Measurements from ENCODE around the gene THOC5. TPM values are rescaled to one million over a fixed set of nuclear protein-coding genes. Genes with fewer than 3 reads are reported as not detected.
"Not testable (repeated sequence)": the region's sequence is repeated elsewhere in the genome, so short reads cannot be mapped to it uniquely, and the experiment has no call there.

THOC5 gene
- 42.4 TPM for total RNA-seq

DNA sequence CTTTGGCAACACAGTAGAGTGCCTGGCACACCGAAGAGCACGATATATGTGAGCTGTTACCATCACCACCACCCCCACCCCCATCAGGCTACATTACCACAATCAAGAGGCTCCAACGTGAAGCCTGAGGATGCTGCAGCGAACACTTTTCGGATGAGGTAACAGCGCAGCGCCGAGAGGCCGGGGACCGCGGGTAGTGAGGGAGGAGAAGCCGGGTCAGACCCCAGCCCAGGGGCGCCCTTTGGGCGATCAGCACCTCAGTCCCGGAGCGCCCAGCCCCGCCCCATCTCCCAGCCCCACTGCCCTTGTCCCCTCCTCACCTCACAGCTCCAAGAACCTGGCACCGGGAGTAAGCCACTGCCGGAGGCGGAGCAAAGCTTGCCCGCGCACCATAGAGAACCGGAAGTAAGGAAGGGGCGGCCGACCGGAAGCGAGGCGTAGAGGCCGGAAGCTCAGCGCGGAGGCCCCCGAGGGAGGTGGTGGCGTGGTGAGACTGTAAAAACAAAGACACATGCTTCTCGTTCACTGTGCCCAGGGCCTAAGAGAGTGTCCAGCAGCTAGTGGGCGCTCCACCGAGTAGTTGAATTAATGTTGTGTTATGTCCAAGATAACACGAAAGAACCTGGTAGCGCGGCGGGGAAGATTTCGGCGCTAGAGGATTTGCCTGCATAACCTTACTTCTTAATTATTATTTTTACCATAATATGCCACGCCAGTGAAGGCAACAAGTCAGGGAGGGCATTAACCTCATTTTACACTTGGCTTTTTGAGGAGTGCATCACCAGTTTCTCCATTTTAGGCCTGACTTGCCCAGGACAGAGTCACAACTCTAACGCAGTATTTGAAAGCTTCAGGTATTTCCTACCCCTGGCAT, at the start of gene THOC5:
Gene THOC5 (minus strand): TSS at position 407 of the 874 bp plus-strand sequence. CDS start 4,610 bp downstream, outside the sequence.
- peak; percentile 95 for DNase-seq (ENCODE audit: low spot score)

DNA sequence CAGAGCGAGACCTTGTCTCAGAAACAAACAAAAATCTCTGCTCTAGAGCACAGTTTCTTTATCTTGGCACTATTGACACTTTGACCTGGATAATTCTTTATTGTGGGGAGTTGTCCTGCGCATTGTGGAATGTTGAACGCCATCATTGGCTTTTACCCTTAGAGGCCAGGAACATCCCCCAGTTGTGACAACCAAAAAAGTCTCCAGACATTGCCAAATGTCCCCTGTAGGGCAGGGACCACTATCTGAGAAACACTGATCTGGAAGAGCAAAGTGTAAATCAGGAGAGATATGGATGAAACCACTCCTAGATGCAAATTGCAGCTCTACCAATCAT, 45.1 kb upstream of the THOC5 start:
- no peak for DNase-seq (ENCODE audit: low spot score)

DNA sequence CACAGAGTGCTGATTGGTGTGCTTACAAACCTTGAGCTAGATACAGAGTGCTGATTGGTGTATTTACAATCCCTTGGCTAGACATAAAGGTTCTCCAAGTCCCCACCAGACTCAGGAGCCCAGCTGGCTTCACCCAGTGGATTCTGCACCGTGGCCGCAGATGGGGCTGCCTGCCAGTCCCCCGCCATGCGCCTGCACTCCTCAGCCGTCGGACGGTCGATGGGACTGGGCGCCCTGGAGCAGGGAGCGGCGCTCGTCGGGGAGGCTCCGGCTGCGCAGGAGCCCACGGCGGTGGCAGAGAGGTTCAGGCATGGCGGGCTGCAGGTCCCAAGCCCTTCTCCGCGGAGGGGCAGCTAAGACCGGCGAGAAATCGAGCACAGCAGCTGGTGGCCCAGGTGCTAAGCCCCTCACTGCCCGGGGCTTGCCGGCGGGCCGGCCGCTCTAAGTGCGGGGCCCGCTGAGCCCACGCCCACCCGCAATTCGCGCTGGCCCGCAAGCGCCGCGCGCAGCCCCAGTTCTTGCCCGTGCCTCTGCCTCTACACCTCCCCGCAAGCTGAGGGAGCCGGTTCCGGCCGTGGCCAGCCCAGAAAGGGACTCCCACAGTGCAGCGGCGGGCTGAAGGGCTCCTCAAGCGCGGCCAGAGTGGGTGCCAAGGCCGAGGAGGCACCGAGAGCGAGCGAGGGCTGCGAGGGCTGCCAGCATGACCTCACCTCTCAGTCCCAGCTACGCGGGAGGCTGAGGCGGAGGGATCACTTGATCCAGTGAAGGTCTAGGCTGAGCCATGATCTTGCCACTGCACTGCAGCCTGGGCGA, 44.5 kb upstream of the THOC5 start:
- DNase-seq (ENCODE audit: low spot score): not testable (repeated sequence)

DNA sequence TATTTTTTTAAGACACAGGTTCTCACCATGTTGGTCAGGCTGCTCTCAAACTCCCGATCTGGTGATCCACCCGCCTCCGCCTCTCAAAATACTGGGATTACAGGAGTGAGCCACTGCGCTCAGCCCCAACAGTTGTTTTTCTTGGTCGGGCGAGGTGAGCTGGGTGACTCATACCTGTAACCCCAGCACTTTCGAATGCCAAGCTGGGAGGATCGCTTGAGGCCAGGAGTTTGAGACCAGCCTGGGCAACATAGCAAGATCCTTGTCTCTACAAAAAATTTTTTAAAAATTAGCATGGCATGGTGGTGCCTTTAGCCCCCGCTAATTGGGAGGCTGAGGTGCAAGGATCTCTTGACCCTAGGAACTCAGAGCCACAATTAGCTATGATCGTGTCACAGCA, 42.9 kb upstream of the THOC5 start:
- DNase-seq (ENCODE audit: low spot score): no peak

DNA sequence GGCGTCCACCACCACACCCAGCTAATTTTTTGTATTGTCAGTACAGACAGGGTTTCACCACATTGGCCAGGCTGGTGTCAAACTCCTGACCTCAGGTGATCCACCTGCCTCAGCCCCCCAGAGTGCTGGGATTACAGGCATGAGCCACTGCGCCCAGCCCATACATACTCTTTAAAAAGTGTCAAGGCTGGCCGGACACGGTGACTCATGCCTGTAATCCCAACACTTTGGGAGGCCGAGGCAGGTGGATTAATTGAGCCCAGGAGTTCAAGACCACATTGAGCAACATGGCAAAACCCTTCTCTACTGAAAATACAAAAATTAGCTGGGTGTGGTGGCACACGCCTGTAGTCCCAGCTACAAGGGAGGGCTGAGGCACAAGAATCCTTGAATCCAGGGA, 40.9 kb upstream of the THOC5 start:
- DNase-seq (ENCODE audit: low spot score): not testable (repeated sequence)

DNA sequence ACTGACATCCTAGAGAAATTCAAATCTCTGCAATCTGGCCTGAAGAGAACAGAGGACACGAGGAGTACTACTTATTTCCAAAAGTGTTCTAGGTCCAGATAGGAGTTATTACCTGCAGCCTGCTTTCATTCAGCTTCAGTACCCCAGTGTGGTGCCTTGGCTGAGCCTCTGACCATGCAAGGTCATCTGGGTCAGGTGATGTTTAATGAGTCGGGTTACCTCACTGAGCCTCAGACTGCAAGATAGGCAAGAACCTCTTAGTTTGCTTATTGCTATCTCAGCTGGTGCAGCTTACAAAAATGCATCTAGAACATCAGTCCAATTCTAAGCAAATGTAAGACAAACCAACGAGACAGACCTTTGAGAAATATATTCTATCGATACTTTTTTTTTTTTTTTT, 40.4 kb upstream of the THOC5 start:
- no peak for DNase-seq (ENCODE audit: low spot score)

DNA sequence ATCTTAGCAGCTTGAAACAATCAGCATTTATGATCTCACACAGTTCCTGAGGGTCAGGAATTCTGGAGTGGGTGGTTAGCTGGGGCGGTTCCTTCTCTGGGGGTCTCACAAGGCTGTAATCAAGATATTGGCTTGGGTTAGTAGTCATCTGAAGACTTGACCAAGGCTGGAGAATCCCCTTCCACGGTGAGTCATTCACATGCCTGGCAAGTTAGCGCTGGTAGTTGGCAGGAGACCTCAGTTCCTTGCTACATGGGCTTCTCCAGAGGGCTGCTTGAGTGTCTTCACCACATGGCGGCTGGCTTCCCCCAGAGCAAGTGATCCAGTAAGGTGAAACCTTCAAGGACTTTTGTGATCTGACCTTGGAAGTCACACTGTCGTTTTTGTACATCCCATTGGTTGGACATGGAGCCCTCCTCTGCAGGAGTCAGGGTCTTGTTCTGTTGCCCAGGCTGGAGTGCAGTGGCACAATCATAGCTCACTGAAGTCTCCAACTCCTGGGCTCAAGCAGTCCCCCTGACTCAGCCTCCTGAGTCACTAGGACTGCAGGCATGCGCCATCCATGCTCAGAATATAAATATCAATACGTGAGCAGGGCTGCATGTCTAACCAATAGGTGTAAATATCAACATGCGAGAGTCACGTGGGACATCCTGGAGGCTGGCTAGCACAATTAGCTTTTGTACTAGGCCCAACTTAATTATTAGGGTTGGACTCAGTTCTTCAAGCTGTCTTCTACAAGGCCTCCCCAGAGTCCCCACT, 34.6 kb upstream of the THOC5 start:
- no peak for DNase-seq (ENCODE audit: low spot score)

DNA sequence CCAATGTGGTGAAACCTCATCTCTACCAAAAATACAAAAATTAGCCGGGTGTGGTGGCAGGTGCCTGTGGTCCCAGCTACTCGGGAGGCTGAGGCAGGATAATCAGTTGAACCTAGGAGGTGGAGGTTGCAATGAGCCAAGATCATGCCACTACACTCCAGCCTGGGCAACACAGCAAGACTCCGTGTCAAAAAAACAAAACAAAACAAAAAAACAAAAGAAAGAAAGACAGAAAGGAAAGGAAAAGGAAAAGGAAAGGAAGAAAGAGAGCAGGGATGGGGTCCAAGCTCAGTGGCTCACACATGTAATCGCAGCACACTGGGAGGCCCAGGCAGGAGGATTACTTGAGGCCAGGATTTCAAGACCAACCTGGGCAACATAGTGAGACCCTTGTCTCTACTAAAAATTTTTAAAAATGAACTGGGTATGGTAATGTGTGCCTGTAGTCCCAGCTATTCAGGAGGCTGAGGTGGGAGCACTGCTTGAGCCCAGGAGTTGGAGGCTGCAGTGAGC, 32.7 kb upstream of the THOC5 start:
- not testable (repeated sequence) for DNase-seq (ENCODE audit: low spot score)

DNA sequence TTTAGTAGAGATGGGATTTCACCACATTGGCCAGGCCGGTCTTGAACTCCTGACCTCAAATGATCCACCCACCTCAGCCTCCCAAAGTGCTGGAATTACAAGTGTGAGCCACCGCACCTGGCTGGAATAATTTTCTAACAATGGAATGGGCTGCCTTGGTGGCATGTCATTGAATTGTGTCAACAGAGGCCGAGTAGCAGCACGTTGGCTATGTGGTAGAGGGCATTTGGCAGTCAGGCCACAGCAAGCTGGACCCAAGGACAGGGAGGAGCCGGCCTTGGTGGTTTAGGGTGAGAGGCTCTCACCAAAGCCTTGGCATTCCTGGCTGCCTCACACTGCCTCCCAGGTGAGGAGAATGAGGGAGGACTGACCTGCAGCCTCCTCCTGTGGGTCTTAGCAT, 31.4 kb upstream of the THOC5 start:
- DNase-seq (ENCODE audit: low spot score): no peak

DNA sequence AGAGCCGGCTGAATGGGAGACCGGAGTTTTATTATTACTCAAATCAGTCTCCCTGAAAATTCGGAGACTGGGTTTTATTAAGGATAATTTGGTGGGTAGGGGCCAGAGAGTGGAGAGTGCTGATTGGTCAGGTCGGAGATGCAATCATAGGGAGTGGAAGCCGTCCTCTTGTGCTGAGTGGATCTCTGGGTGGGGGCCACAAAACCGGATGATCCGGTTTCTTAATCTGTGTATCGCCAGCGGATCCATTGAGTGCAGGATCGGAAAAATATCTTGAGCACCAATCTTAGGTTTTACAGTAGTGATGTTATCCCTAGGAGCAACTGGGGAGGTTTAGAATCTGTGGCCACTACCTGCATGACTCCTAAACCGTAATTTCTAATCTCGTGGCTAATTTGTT, 28.2 kb upstream of the THOC5 start:
- peak; percentile 56 for DNase-seq (ENCODE audit: low spot score)

DNA sequence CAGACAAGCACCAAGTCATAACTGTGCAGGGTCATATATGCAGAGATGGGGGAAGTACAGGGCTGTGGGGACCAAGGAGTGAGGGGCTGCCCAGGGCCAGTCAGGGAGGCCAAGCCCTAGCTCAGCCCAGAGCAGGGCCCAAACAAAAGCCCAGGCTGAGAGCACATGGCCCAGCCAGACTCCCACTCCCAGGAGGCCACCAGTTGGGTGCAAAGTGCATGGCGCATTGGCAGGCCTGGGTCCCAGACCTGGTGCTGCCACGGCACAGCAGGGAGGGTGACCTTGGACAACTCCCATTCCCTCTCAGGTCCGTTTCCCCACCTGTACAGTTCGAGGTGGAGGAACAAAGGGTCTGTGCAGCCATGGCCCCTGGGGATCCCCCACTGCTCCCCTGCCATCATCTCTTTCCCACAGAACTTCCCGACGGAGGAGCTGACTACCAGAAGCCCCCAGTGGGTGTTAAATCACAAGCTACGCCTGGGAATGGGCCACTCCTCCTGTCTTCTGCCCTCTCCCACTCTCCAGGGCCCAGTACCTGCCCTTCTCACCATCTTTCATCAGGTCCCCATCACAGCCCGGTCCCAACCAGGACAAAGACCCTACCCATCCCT, 26.7 kb upstream of the THOC5 start:
- DNase-seq (ENCODE audit: low spot score): no peak

DNA sequence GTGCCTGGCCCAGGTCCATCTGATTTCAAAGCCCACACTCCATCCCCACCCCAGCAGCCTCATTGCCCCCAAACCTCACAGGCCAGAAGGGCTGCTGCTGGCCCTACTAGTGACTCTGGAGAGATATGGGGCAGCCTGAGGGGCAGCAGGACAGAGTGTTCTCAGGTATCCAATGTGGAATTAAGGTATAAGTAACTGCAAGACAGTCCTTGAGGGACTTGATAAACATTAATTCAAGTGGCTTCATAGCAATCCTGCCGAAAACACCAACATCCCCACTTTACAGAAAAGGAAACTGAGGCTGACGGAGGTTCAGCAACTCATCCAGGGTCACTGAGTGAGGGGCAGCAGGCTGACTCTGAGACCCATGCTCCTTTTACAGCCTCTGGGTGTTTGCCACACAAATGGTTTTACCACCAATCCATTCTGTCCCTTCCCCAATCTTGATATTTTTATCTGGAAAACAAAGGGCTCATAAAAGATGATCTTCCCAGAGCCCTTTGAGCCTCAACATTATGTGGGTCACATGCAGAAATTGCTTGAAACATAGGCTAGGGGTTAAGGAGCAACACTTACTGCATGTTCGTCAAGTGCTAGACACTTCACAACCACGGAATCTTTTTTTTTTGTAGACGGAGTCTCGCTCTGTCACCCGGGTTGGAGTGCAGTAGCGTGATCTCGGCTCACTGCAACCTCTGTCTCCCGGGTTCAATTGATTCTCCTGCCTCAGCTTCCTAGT, 25.1 kb upstream of the THOC5 start:
- DNase-seq (ENCODE audit: low spot score): no peak

DNA sequence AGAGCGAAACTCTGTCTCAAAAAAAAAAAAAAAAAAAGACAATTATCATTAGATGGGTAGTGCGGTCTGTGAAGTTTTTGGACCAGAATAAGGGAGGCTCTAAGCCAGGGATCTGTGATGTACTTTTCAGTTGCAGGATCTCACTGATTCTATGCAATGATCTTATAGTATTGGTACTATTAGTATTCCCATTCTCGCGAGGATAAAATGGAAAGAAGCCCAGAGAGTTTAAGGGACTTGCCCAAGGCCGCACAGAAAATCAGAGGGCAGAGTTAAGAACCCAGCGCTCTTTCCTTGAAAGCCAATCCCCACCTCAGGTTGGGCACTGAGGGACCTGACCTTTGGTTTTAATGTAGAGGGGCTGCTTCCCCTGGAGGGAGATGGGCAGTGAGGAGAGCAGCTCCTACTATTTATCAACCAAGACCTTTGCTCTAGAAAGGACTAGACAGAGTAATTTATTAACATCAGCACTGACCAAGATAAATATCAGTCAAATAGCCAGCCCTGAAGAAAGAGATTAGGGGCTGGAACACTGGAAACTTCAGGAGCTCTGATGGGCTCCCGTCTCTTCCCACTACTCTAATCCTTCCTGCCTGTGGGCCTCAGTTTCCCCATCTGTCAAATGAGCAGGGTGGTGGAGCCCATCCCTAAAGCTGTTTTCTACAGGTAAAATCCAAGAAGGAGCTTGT, 21.3 kb upstream of the THOC5 start:
- DNase-seq (ENCODE audit: low spot score): no peak

DNA sequence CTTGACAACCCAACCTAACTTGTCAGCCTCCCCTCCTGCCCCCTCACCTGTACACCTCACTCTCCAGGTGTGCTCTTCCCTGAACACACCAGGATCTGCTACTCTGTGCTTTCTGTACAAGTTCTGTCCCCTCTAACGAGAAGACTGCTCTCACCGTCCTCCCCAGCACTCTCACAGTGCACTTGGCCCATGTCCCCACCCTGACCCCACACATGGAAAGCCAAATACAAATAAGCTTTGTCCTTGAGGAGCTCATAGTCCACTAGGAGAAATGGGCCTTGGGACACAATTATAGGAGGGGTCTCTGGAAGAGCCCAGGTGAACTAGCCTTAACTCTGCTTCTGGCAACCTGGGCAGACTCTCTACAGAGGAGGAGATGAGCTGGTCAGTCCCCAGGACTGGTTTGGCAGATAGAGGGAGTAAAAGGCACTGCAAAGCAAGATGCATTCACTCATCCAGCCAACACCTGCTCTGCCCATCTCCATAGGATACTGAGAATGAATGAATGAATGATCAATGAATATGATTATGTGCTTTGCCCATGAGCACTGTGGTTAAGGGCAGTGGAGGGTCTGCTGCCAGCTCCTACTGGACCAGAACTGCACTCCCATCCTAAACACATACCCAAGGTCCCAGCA, 17.5 kb upstream of the THOC5 start:
- DNase-seq (ENCODE audit: low spot score): no peak

DNA sequence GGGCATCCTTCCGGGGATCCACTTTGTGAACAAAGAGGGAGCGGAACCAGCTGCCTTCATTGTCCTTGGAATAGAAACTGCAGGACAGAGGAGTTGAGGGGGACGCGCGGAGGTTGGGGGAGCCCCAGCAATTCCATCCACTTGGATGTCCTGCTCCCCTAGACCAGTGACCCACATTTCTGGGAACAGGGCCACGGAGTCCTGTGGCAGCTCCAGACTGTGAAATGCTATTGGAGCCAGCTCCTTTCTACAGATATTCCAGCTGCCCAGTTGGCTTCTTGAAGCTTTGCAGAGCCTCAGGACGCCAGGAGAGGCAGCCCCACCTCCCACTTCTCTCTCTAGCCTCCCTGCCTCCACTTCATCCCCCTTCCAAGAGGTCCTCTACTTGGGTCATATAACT, 16.9 kb upstream of the THOC5 start:
- no peak for DNase-seq (ENCODE audit: low spot score)

DNA sequence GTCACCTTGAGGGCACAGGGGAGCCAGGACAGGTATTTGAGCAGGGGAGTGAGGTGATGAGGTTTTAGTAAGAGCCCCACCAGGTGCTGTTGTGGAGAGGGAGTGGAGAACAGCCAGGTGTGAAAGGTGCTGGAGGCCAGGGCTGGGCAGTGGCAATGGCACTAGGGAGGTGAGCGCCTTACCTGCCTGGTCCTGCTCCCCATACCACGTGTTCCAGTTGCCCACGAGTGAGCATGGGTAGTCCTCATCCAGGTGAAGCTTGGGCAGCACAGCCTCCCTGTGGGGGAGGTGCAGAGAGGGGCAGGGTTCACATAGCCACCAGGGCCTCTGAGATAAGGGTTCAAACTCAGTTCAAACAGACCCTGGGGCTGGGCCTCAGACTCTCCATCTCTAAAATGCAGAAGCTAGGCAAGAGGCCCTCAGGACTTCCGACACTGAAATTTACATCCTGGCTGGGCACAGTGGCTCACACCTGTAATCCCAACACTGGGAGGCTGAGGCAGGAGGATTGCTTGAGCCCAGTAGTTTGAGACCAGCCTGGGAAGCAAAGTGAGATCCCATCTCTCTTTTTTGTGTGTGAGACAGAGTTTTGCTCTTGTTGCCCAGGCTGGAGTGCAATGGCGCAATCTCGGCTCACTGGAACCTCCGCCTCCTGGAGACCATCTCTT, 15.6 kb upstream of the THOC5 start:
- no peak for DNase-seq (ENCODE audit: low spot score)

DNA sequence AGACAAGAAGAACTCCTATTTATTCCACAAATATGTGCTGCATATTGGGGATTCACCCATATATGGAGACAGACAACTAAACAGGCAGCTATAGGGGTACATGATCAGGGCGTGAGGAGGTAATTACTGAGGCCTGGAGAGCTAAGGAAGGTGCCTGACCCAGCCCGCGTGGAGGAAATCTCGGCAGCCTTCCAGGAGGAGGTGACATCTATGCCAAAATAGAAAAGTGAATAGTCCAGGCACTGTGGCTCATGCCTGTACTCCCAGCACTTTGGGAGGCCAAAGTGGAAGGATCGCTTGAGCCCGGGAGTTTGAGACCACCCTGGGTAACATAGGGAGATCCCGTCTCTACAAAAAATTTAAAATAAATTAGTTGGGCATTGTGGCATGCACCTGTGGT, 13.8 kb upstream of the THOC5 start:
- DNase-seq (ENCODE audit: low spot score): no peak

DNA sequence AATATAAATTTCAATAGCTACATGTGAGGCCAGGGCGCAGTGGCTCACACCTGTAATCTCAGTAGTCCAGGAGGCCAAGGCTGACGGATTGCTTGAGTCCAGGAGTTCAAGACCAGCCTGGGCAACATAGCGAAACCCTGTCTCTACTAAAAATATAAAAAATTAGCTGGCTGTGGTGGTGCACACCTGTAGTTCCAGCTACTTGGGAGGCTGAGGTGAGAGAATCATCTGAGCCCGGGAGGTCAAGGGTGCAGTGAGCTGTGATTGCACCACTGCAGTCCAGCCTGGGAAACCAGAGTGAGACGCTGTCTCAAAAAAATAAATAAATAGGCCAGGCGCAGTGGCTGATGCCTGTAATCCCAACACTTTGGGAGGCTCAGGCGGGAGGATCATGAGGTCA, 13.0 kb upstream of the THOC5 start:
- not testable (repeated sequence) for DNase-seq (ENCODE audit: low spot score)

Measured in ureter (tissue), 1 donor.